VCaP (cell line): ENCODE data around the gene TTYH1.
"Not testable (repeated sequence)": the region's sequence is repeated elsewhere in the genome, so short reads cannot be mapped to it uniquely, and the experiment has no call there.

ENCODE experiments used
- H3K27ac ChIP-seq: fragments of 450-650 bp; 2 replicates; pipeline ENCODE4 v1.5.1; 2017
- CTCF ChIP-seq: fragments of 450-650 bp; conservative IDR thresholded peaks from 2 replicates; pipeline ENCODE4 v1.5.1; 2017; ENCODE audit warnings: mild to moderate bottlenecking, moderate library complexity

The TTYH1 gene

GRCh38 chr19:54415208-54415900 lies at the start of gene TTYH1:
TSS of gene TTYH1 (plus strand) at chr19:54415464. CDS start at chr19:54415553, 89 bp downstream.
- no peak within 1 kb of the TSS for H3K27ac ChIP-seq
- TF ChIP-seq CTCF = no peak

- not testable (repeated sequence) for H3K27ac ChIP-seq
These were observed 49.5 kb upstream of the TTYH1 start for GRCh38 chr19:54365798-54366197.

GRCh38 chr19:54366811-54367210 lies 48.5 kb upstream of the TTYH1 start:
- H3K27ac ChIP-seq = no peak overlapping the region
- no peak for TF ChIP-seq CTCF

GRCh38 chr19:54369082-54369687 lies 46.1 kb upstream of the TTYH1 start:
- no peak overlapping the region for H3K27ac ChIP-seq
- TF ChIP-seq CTCF = no peak

- not testable (repeated sequence) for H3K27ac ChIP-seq
These were observed 45.4 kb upstream of the TTYH1 start for GRCh38 chr19:54369688-54370433.

- not testable (repeated sequence) for H3K27ac ChIP-seq
These were observed 44.8 kb upstream of the TTYH1 start for GRCh38 chr19:54370434-54370796.

- not testable (repeated sequence) for H3K27ac ChIP-seq
These were observed 43.8 kb upstream of the TTYH1 start for GRCh38 chr19:54371453-54371852.

- TF ChIP-seq CTCF = no peak
- H3K27ac ChIP-seq = no peak overlapping the region
These were observed 41.3 kb upstream of the TTYH1 start for GRCh38 chr19:54373781-54374631.

GRCh38 chr19:54375181-54375938 lies 39.9 kb upstream of the TTYH1 start:
- H3K27ac ChIP-seq = not testable (repeated sequence)
